HepG2 (cell line): ENCODE results near the gene PDE2A. TPM values are rescaled to one million over a fixed set of nuclear protein-coding genes. Genes with fewer than 3 reads are reported as not detected.
A peak's percentile ranks its signal among the peaks of the same experiment; 100 is the strongest.

Experiments
- ATAC-seq: fragments of 200-7000 bp; cut with Tn5 transposase; 3 replicates; pipeline ENCODE4 v1.9.1; 2020; ENCODE audit warnings: mild to moderate bottlenecking, moderate library complexity
- BruUV-seq: library from RNA; stranded (reverse); fragments of 400-500 nt; replicated peaks from 2 replicates; lab custom pipeline; 2021; lab: Mats Ljungman, UMichigan
- CTCF ChIA-PET: fragments of 300-600 bp; formaldehyde crosslinking; extraction: SDS; loops from one replicate; lab custom pipeline; 2021; ENCODE audit warnings: low total read pairs, inconsistent platforms, low intra/inter-chr PET ratio; lab: Yijun Ruan, JAX
- POLR2A ChIA-PET: fragments of 350-600 bp; sonication (Branson Sonifier 250); formaldehyde crosslinking; loops from one replicate; lab custom pipeline; 2020; ENCODE audit warnings: antibody characterized with exemption, inconsistent platforms; lab: Yijun Ruan, JAX
- DNase-seq: peaks from one replicate; pipeline ENCODE4 v3.0.0-alpha.2; 2015; ENCODE audit warnings: low spot score
- FAIRE-seq: peaks from 3 replicates; lab custom pipeline; 2011; peaks lifted over from hg19 to GRCh38; lab: Jason Lieb, UNC
- H2AFZ ChIP-seq: one replicate; pipeline ENCODE4 v1.6.1; 2011; ENCODE audit warnings: low read length, inconsistent platforms
- H3K27ac ChIP-seq: fragments of 300-600 bp; 3 replicates; pipeline ENCODE4 v1.8.0; 2011; ENCODE audit warnings: mixed run types, mild to moderate bottlenecking, mixed read lengths, low read length, inconsistent platforms; ENCODE audit not compliant: insufficient read depth; ENCODE audit errors: extremely low read length
- H3K27me3 ChIP-seq, 2 experiments: fragments of 200-600 bp in 1 of 2; 2 replicates in 1 of 2; 3 replicates in 1 of 2; pipeline versions ENCODE4 v1.6.0 to v1.8.0; 2011; ENCODE audit warnings: low read length in 2 of 2, mild to moderate bottlenecking in 2 of 2, moderate library complexity in 2 of 2, inconsistent platforms in 1 of 2; ENCODE audit not compliant: insufficient read depth in 2 of 2, control insufficient read depth in 1 of 2
- H3K36me3 ChIP-seq, 2 experiments: fragments of 200-600 bp in 1 of 2; replicated peaks in 1 of 2; 2 replicates in 1 of 2; 3 replicates in 1 of 2; pipeline versions ENCODE4 v1.5.1 to v1.8.0; 2011; ENCODE audit warnings: low read length in 2 of 2, inconsistent platforms in 1 of 2; ENCODE audit not compliant: insufficient read depth in 2 of 2, control insufficient read depth in 1 of 2
- H3K4me1 ChIP-seq: 2 replicates; pipeline ENCODE4 v1.5.1; 2012; ENCODE audit warnings: low read length, inconsistent platforms; ENCODE audit not compliant: insufficient read depth
- H3K4me2 ChIP-seq: 2 replicates; pipeline ENCODE4 v1.6.0; 2011; ENCODE audit warnings: low read depth, low read length, inconsistent platforms
- H3K4me3 ChIP-seq, 3 experiments: fragments of 200-600 bp in 1 of 3; sonication (generic), shearing (Covaris generic) in 1 of 3; replicated peaks in 1 of 3; 2 replicates each; pipeline ENCODE4 v1.5.1; 2011 to 2016; ENCODE audit warnings: low read length in 3 of 3, inconsistent platforms in 2 of 3, low read depth in 2 of 3, mild to moderate bottlenecking in 2 of 3, control low read depth in 1 of 3, mixed read lengths in 1 of 3; ENCODE audit not compliant: insufficient read depth in 1 of 3
- H3K79me2 ChIP-seq: one replicate; pipeline ENCODE4 v1.6.1; 2011; ENCODE audit warnings: low read length, inconsistent platforms; ENCODE audit not compliant: insufficient read depth
- H3K9ac ChIP-seq: 2 replicates; pipeline ENCODE4 v1.6.0; 2011; ENCODE audit warnings: mild to moderate bottlenecking, low read depth, low read length, inconsistent platforms; ENCODE audit not compliant: insufficient read depth
- H3K9me3 ChIP-seq: 2 replicates; pipeline ENCODE4 v1.5.1; 2012; ENCODE audit warnings: mild to moderate bottlenecking, low read length
- H4K20me1 ChIP-seq: 2 replicates; pipeline ENCODE4 v1.6.0; 2011; ENCODE audit warnings: inconsistent platforms, mild to moderate bottlenecking, low read length, moderate library complexity; ENCODE audit not compliant: insufficient read depth
- CHD4 ChIP-seq: fragments of 200-600 bp; sonication (generic); IDR thresholded peaks from 2 replicates; pipeline ENCODE4 v1.7.0; 2017; ENCODE audit warnings: mild to moderate bottlenecking, low read length, borderline replicate concordance
- MAZ ChIP-seq, 2 experiments: sonication (generic) in 1 of 2; formaldehyde crosslinking in 1 of 2; IDR thresholded peaks; 2 replicates each; pipeline versions ENCODE4 v1.5.0 to v1.6.1; 2012 to 2020; ENCODE audit warnings: low read depth in 2 of 2, mild to moderate bottlenecking in 2 of 2, borderline replicate concordance in 1 of 2, improper control_type of control experiment in 1 of 2, low read length in 1 of 2, missing genetic modification reagents in 1 of 2, moderate library complexity in 1 of 2
- NR2F6 ChIP-seq, 2 experiments: IDR thresholded peaks; 2 replicates each; pipeline ENCODE4 v1.6.1; 2016; ENCODE audit warnings: antibody characterized with exemption in 1 of 2, mild to moderate bottlenecking in 1 of 2
- RFX1 ChIP-seq: fragments of 450-650 bp; IDR thresholded peaks from 2 replicates; pipeline ENCODE4 v1.6.1; 2017
- RXRA ChIP-seq: sonication (generic); formaldehyde crosslinking; IDR thresholded peaks from 2 replicates; pipeline ENCODE4 v1.5.1; 2020; ENCODE audit warnings: missing genetic modification reagents
- RXRB ChIP-seq: IDR thresholded peaks from 2 replicates; pipeline ENCODE4 v1.6.1; 2016; ENCODE audit warnings: borderline replicate concordance, missing genetic modification reagents, missing compliant biosample characterization
- SMC3 ChIP-seq: IDR thresholded peaks from 2 replicates; pipeline ENCODE4 v1.6.1; 2011; ENCODE audit warnings: low read length, improper control_type of control experiment
- STAG1 ChIP-seq: sonication (generic); formaldehyde crosslinking; IDR thresholded peaks from 2 replicates; pipeline ENCODE4 v1.4.0; 2020; ENCODE audit warnings: missing genetic modification reagents
- THRA ChIP-seq: sonication (generic); formaldehyde crosslinking; IDR thresholded peaks from 2 replicates; pipeline ENCODE4 v1.4.0; 2020; ENCODE audit warnings: missing genetic modification reagents, borderline replicate concordance
- YEATS2 ChIP-seq: sonication (generic); formaldehyde crosslinking; IDR thresholded peaks from 2 replicates; pipeline ENCODE4 v1.4.0; 2020; ENCODE audit warnings: missing genetic modification reagents, borderline replicate concordance
- YEATS4 ChIP-seq: sonication (generic); formaldehyde crosslinking; IDR thresholded peaks from 2 replicates; pipeline ENCODE4 v1.4.0; 2020; ENCODE audit warnings: missing genetic modification reagents, borderline replicate concordance
- WGBS: methylation state at CpG from one replicate; pipeline ENCODE4 v1.1.6; 2017; ENCODE audit warnings: low lambda C conversion rate; 5-methylcytosine and 5-hydroxymethylcytosine counted together
- in situ Hi-C: cut with HindIII; loops from 2 replicates; pipeline ENCODE4 v1.10.0; 2017; ENCODE audit warnings: low pct_unique_long_range_greater_than_20kb; ENCODE audit not compliant: extremely low pct_ligation_motif_present
- intact Hi-C: fragments of 100-400 bp; cut with micrococcal nuclease; formaldehyde crosslinking; loops from one replicate; pipeline ENCODE4 v1.10.0; 2022; ENCODE audit not compliant: unreplicated experiment
- polyA plus RNA-seq, 8 experiments: library from polyadenylated mRNA; depleted of rRNA in 3 of 8; stranded (reverse) in 7 of 8; unstranded in 1 of 8; fragments of >200 nt; fragmentation: Illumina TruSeq in 4 of 8; extraction: Trizol in 4 of 8; gene quantifications; 2 replicates each; pipeline versions ENCODE4 v1.2.1 to v1.2.3, GENCODE V29; 2011 to 2016; ENCODE audit warnings: low read depth in 4 of 8, missing spikeins in 1 of 8, mixed read lengths in 1 of 8; ENCODE audit not compliant: insufficient read depth in 1 of 8
- total RNA-seq, 5 experiments: library from RNA; depleted of rRNA; stranded (reverse); fragments of >200 nt; fragmentation: Illumina TruSeq; extraction: Trizol; gene quantifications; 2 replicates each; pipeline ENCODE4 v1.2.3, GENCODE V29; 2016; ENCODE audit warnings: low read depth in 1 of 5
- TF ChIP-seq, protein P1 (sequence below): sonication (generic); formaldehyde crosslinking; IDR thresholded peaks from 2 replicates; pipeline ENCODE4 v1.4.0; 2020; ENCODE audit warnings: missing genetic modification reagents, borderline replicate concordance
- TF ChIP-seq, protein P2 (sequence below), 2 experiments: sonication (generic) in 1 of 2; formaldehyde crosslinking in 1 of 2; IDR thresholded peaks; 2 replicates each; pipeline versions ENCODE4 v1.4.0 to v1.6.1; 2016 to 2020; ENCODE audit warnings: borderline replicate concordance in 1 of 2, low read depth in 1 of 2, mild to moderate bottlenecking in 1 of 2, missing genetic modification reagents in 1 of 2

PDE2A gene
- total and polyA plus RNA-seq, 2 of the 13 experiments (the other 11 are each of a cell fraction or from before 2014, with no cell fraction given) = 3.1 TPM; not detected in 1

DNA sequence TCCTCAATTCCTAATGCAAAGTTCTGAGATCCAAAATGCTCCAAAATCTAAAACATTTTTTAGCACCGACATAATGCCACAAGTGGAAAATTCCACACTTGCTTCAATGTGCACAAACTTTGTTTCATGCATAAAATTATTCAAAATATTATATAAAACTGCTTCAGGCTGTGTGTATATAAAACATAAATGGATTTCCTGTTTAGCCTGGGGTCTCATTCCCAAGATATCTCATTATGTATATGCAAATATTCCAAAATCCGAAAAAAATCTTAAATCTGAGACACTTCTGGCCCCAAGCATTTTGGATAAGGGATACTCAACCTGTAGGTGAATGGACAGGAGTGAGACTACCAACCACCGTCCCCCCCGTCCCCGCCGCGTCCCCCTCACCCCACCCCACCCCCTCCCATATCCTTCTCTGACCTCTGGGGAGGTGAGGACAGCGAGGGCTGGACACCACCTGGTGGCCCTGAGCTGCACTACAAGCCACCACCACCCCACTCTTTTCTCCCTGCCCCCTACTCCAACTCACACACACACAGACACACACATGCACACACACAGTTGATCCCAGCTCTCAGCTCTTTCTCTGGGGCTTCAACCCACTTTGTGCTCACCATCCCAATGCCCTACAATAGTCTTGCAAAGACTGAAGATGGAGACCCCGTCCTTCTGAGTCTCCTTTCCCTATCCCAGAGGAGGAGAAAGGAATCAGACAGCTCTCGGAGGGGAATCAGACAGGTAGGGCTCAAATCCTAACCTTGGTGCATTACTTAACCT is 101.0 kb downstream of the PDE2A start:
- no peak overlapping the region for H3K9ac ChIP-seq
- WGBS = 11% methylated on average over 10 of the region's 10 CpGs
- no peak overlapping the region for H3K4me2 ChIP-seq
- H3K36me3 ChIP-seq = no peaks in the 10 kb centered on the region
- H3K27me3 ChIP-seq = peaks cover 2 to 40% of the 10 kb centered on the region in 2 experiments; a peak in 4 of 5 replicates
- no peak overlapping the region for H3K27ac ChIP-seq
- H3K4me1 ChIP-seq = peaks cover 11% of the 10 kb centered on the region; the same call in 1 of the 2 replicates
- no peaks in the 10 kb centered on the region for H4K20me1 ChIP-seq
- BruUV-seq = no TSS peak
- H3K9me3 ChIP-seq = no peaks in the 10 kb centered on the region
- no peak overlapping the region for H3K4me3 ChIP-seq
- DNase-seq (peak; percentile 9), ATAC-seq (peak; percentile 87), FAIRE-seq (peak; percentile 43)
- no peak overlapping the region for H2AFZ ChIP-seq
- no peaks in the 10 kb centered on the region for H3K79me2 ChIP-seq
- in situ Hi-C loops (no loop called here), intact Hi-C loops (loop anchor here (1.0 kb wide), 2 partner anchors 91 to 102 kb away; no protein-coding TSS in a partner anchor)
- ChIA-PET CTCF (interaction anchor here (1.7 to 1.9 kb wide), 2 partner anchors 91 to 102 kb away, joined by 10 to 22 read pairs; no protein-coding TSS in a partner anchor), POLR2A (no interaction called here)
- TF ChIP-seq RXRB (CRISPR knock-in tag) (peak; percentile 48; the same call in 1 of the 2 replicates), MAZ (IDR thresholded peaks at IDR 0.05; ENCODE audit: borderline replicate concordance, low read depth, low read length) (0 out of 2 replicates have a peak, but pooled peaks have one; percentile 15), MAZ (CRISPR knock-in tag; IDR thresholded peaks at IDR 0.05; ENCODE audit: low read depth) (no peak), THRA (peak; percentile 84; the same call in 1 of the 2 replicates), YEATS4 (CRISPR knock-in tag) (no peak), SMC3 (peak; percentile 46), RXRA (CRISPR knock-in tag) (peak; percentile 41; the same call in 1 of the 2 replicates), CHD4 (no peak), YEATS2 (CRISPR knock-in tag) (no peak), STAG1 (peak; percentile 53), NR2F6 (IDR thresholded peaks at IDR 0.05) (peak; percentile 29; the same call in 1 of the 2 replicates), NR2F6 (CRISPR knock-in tag; IDR thresholded peaks at IDR 0.05) (peak; percentile 58; the same call in 1 of the 2 replicates), RFX1 (no peak)
- TF ChIP-seq, protein P1, sequence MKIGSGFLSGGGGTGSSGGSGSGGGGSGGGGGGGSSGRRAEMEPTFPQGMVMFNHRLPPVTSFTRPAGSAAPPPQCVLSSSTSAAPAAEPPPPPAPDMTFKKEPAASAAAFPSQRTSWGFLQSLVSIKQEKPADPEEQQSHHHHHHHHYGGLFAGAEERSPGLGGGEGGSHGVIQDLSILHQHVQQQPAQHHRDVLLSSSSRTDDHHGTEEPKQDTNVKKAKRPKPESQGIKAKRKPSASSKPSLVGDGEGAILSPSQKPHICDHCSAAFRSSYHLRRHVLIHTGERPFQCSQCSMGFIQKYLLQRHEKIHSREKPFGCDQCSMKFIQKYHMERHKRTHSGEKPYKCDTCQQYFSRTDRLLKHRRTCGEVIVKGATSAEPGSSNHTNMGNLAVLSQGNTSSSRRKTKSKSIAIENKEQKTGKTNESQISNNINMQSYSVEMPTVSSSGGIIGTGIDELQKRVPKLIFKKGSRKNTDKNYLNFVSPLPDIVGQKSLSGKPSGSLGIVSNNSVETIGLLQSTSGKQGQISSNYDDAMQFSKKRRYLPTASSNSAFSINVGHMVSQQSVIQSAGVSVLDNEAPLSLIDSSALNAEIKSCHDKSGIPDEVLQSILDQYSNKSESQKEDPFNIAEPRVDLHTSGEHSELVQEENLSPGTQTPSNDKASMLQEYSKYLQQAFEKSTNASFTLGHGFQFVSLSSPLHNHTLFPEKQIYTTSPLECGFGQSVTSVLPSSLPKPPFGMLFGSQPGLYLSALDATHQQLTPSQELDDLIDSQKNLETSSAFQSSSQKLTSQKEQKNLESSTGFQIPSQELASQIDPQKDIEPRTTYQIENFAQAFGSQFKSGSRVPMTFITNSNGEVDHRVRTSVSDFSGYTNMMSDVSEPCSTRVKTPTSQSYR (CRISPR knock-in tag) = peak; percentile 63; the same call in 1 of the 2 replicates
- TF ChIP-seq, protein P2, sequence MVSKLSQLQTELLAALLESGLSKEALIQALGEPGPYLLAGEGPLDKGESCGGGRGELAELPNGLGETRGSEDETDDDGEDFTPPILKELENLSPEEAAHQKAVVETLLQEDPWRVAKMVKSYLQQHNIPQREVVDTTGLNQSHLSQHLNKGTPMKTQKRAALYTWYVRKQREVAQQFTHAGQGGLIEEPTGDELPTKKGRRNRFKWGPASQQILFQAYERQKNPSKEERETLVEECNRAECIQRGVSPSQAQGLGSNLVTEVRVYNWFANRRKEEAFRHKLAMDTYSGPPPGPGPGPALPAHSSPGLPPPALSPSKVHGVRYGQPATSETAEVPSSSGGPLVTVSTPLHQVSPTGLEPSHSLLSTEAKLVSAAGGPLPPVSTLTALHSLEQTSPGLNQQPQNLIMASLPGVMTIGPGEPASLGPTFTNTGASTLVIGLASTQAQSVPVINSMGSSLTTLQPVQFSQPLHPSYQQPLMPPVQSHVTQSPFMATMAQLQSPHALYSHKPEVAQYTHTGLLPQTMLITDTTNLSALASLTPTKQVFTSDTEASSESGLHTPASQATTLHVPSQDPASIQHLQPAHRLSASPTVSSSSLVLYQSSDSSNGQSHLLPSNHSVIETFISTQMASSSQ (IDR thresholded peaks at IDR 0.05; ENCODE audit: low read depth) = no peak
- TF ChIP-seq, protein P2 (CRISPR knock-in tag; IDR thresholded peaks at IDR 0.05; ENCODE audit: borderline replicate concordance) = no peak
